CD14-positive monocyte (primary cell): ENCODE data around the gene GLT8D1. TPM values are rescaled to one million over a fixed set of nuclear protein-coding genes. Genes with fewer than 3 reads are reported as not detected.
"Not testable (repeated sequence)": the region's sequence is repeated elsewhere in the genome, so short reads cannot be mapped to it uniquely, and the experiment has no call there.

ENCODE experiments used
- DNase-seq, 3 donors: peaks; one replicate each; pipeline ENCODE4 v3.0.0-alpha.2; 2011 to 2022
- H2AFZ ChIP-seq: 2 replicates; pipeline ENCODE4 v1.6.0; 2012; ENCODE audit warnings: mild to moderate bottlenecking, low read depth, low read length, inconsistent platforms; ENCODE audit not compliant: insufficient read depth, poor library complexity, severe bottlenecking
- H3K27ac ChIP-seq, 2 donors: 1 replicate in 1 of 2; 2 replicates in 1 of 2; pipeline ENCODE4 v1.5.1; 2012 to 2013; ENCODE audit warnings: low read length in 2 of 2, control low read depth in 1 of 2, inconsistent platforms in 1 of 2, low read depth in 1 of 2, mild to moderate bottlenecking in 1 of 2
- H3K27me3 ChIP-seq, 2 donors: one replicate each; pipeline versions ENCODE4 v1.6.0 to v1.6.1; 2011 to 2013; ENCODE audit warnings: low read length in 2 of 2; ENCODE audit not compliant: control insufficient read depth in 2 of 2, insufficient read depth in 2 of 2
- H3K36me3 ChIP-seq, 2 donors: replicated peaks in 1 of 2; 1 replicate in 1 of 2; 2 replicates in 1 of 2; pipeline versions ENCODE4 v1.5.1 to v1.6.1; 2012 to 2013; ENCODE audit warnings: low read length in 2 of 2, control low read depth in 1 of 2, inconsistent platforms in 1 of 2, mild to moderate bottlenecking in 1 of 2; ENCODE audit not compliant: insufficient read depth in 2 of 2, control insufficient read depth in 1 of 2
- H3K4me1 ChIP-seq, 2 donors: 1 replicate in 1 of 2; 2 replicates in 1 of 2; pipeline versions ENCODE4 v1.5.1 to v1.6.1; 2012 to 2013; ENCODE audit warnings: low read length in 2 of 2, control low read depth in 1 of 2, inconsistent platforms in 1 of 2, mild to moderate bottlenecking in 1 of 2, moderate library complexity in 1 of 2; ENCODE audit not compliant: insufficient read depth in 2 of 2, control insufficient read depth in 1 of 2
- H3K4me2 ChIP-seq: replicated peaks from 2 replicates; pipeline ENCODE3; 2012; ENCODE audit warnings: low read length, moderate library complexity, mild to moderate bottlenecking; ENCODE audit not compliant: poor library complexity, severe bottlenecking; ENCODE audit errors: extremely low read depth
- H3K4me3 ChIP-seq, 3 experiments: fragments of 200-600 bp in 1 of 3; sonication (generic) in 1 of 3; replicated peaks in 1 of 3; 1 replicate in 2 of 3; 2 replicates in 1 of 3; pipeline ENCODE4 v1.5.1; 2011 to 2013; ENCODE audit warnings: low read length in 3 of 3, mild to moderate bottlenecking in 3 of 3, control low read depth in 2 of 3, low read depth in 2 of 3, inconsistent platforms in 1 of 3, moderate library complexity in 1 of 3
- H3K79me2 ChIP-seq: 2 replicates; pipeline ENCODE4 v1.6.0; 2012; ENCODE audit warnings: mild to moderate bottlenecking, control low read depth, inconsistent platforms, low read length, moderate library complexity; ENCODE audit not compliant: insufficient read depth
- H3K9ac ChIP-seq: 2 replicates; pipeline ENCODE4 v1.6.0; 2017; ENCODE audit warnings: low read length, mild to moderate bottlenecking; ENCODE audit not compliant: insufficient read depth, poor library complexity, severe bottlenecking
- H3K9me3 ChIP-seq, 2 donors: replicated peaks in 1 of 2; 1 replicate in 1 of 2; 2 replicates in 1 of 2; pipeline versions ENCODE4 v1.5.1 to v1.6.1; 2012 to 2013; ENCODE audit warnings: low read length in 2 of 2, control low read depth in 1 of 2; ENCODE audit not compliant: control insufficient read depth in 1 of 2, insufficient read depth in 1 of 2
- H4K20me1 ChIP-seq: 2 replicates; pipeline ENCODE4 v1.6.0; 2012; ENCODE audit warnings: mild to moderate bottlenecking, low read length, control low read depth, moderate library complexity; ENCODE audit not compliant: insufficient read depth
- H3K27ac Mint-ChIP-seq, 7 donors: one replicate each; pipeline ENCODE4 v1.8.0; 2020; ENCODE audit warnings: mild to moderate bottlenecking in 7 of 7, mixed read lengths in 7 of 7, moderate library complexity in 6 of 7, inconsistent platforms in 2 of 7
- H3K27me3 Mint-ChIP-seq, 3 donors: one replicate each; pipeline ENCODE4 v1.8.0; 2021 to 2022; ENCODE audit warnings: low read depth in 3 of 3, mild to moderate bottlenecking in 3 of 3, mixed read lengths in 3 of 3, moderate library complexity in 3 of 3, inconsistent platforms in 1 of 3
- H3K36me3 Mint-ChIP-seq, 2 donors: one replicate each; pipeline ENCODE4 v1.8.0; 2020; ENCODE audit warnings: mixed read lengths in 2 of 2, inconsistent platforms in 1 of 2, mild to moderate bottlenecking in 1 of 2
- H3K4me1 Mint-ChIP-seq: one replicate; pipeline ENCODE4 v1.8.0; 2020; ENCODE audit warnings: mild to moderate bottlenecking, mixed read lengths
- H3K4me3 Mint-ChIP-seq, 2 donors: one replicate each; pipeline ENCODE4 v1.8.0; 2020; ENCODE audit warnings: mild to moderate bottlenecking in 2 of 2, mixed read lengths in 2 of 2, moderate library complexity in 1 of 2
- H3K9me3 Mint-ChIP-seq, 7 donors: one replicate each; pipeline ENCODE4 v1.8.0; 2020 to 2022; ENCODE audit warnings: mixed read lengths in 7 of 7, mild to moderate bottlenecking in 6 of 7, moderate library complexity in 6 of 7, inconsistent platforms in 2 of 7
- CTCF ChIP-seq: fragments of 200-600 bp; IDR thresholded peaks from one replicate; pipeline ENCODE4 v1.8.0; 2022; ENCODE audit warnings: antibody characterized with exemption, mild to moderate bottlenecking
- WGBS: methylation state at CpG from one replicate; pipeline ENCODE4 v1.1.5; 2013; ENCODE audit warnings: missing lambda C conversion rate; ENCODE audit not compliant: insufficient coverage; 5-methylcytosine and 5-hydroxymethylcytosine counted together
- intact Hi-C, 2 donors: fragments of 100-400 bp; cut with micrococcal nuclease; formaldehyde crosslinking; loops; one replicate each; pipeline versions ENCODE4 v1.15.0 to v1.15.1; 2023
- polyA plus RNA-seq, 3 donors: library from polyadenylated mRNA; depleted of rRNA in 1 of 3; unstranded in 2 of 3; stranded (reverse) in 1 of 3; fragments of 300-500 nt in 2 of 3; fragments of >200 nt in 1 of 3; fragmentation: Illumina TruSeq in 2 of 3; gene quantifications; 1 replicate in 2 of 3; 2 replicates in 1 of 3; pipeline ENCODE4 v1.2.3, GENCODE V29; 2012 to 2021

GLT8D1 gene
- polyA plus RNA-seq, 3 donors: 27.3 to 34.8 (median 34.8) TPM

GRCh38 chr3:52678265-52679198, 27.1 kb downstream of the GLT8D1 start:
- no peak overlapping the region for H3K4me3 Mint-ChIP-seq
- Histone ChIP-seq H3K27ac (no peak overlapping the region), H3K9me3 (no peaks in the 10 kb centered on the region), H3K4me1 (peaks cover 32 to 36% of the 10 kb centered on the region in 2 donors), H3K36me3 (peaks cover 57 to 69% of the 10 kb centered on the region in 2 donors), H3K27me3 (no peaks in the 10 kb centered on the region), H4K20me1 (peaks cover 52% of the 10 kb centered on the region), H3K4me3 (no peak overlapping the region), H3K9ac (no peak overlapping the region), H2AFZ (no peak overlapping the region), H3K79me2 (peaks cover 60% of the 10 kb centered on the region), H3K4me2 (no peak overlapping the region)
- DNase-seq: no peak
- 100% methylated on average over 1 of the region's 6 CpGs for WGBS
- peaks cover 40% of the 10 kb centered on the region for H3K4me1 Mint-ChIP-seq
- no peak for TF ChIP-seq CTCF
- peak overlapping the region in 4 of 7 donors; percentile 14 to 78 (median 55) for H3K27ac Mint-ChIP-seq
- H3K36me3 Mint-ChIP-seq: peaks cover 50 to 64% of the 10 kb centered on the region in 2 donors
- peaks cover 0 to 2% (median 0%) of the 10 kb centered on the region in 3 donors for H3K27me3 Mint-ChIP-seq
- H3K9me3 Mint-ChIP-seq: no peaks in the 10 kb centered on the region
- intact Hi-C loops: no loop called here

- Histone ChIP-seq H3K36me3 (peaks cover 80 to 87% of the 10 kb centered on the region in 2 donors), H4K20me1 (peaks cover 59% of the 10 kb centered on the region), H3K4me1 (peaks cover 18 to 25% of the 10 kb centered on the region in 2 donors), H3K79me2 (peaks cover 43% of the 10 kb centered on the region)
- H3K27ac Mint-ChIP-seq, H3K9me3 Mint-ChIP-seq, H3K4me3 Mint-ChIP-seq, H3K4me2 ChIP-seq, H3K27me3 Mint-ChIP-seq, H3K4me3 ChIP-seq, H3K27ac ChIP-seq, DNase-seq, H3K9ac ChIP-seq, H3K27me3 ChIP-seq, intact Hi-C loops, H3K9me3 ChIP-seq, H2AFZ ChIP-seq: not testable (repeated sequence)
- Mint-ChIP-seq H3K4me1 (peaks cover 33% of the 10 kb centered on the region), H3K36me3 (peaks cover 64 to 82% of the 10 kb centered on the region in 2 donors)
- WGBS: no CpG with 5 or more reads among the region's 3 CpGs
Observed at GRCh38 chr3:52676201-52676600, 29.4 kb downstream of the GLT8D1 start.
